ENCODE data around the gene ZNF197. TPM values are rescaled to one million over a fixed set of nuclear protein-coding genes. Genes with fewer than 3 reads are reported as not detected.
"Not testable (repeated sequence)": the region's sequence is repeated elsewhere in the genome, so short reads cannot be mapped to it uniquely, and the experiment has no call there.

ZNF197 gene
- 10 to 100 TPM; 10.6 to 11.4 TPM for total RNA-seq

DNA sequence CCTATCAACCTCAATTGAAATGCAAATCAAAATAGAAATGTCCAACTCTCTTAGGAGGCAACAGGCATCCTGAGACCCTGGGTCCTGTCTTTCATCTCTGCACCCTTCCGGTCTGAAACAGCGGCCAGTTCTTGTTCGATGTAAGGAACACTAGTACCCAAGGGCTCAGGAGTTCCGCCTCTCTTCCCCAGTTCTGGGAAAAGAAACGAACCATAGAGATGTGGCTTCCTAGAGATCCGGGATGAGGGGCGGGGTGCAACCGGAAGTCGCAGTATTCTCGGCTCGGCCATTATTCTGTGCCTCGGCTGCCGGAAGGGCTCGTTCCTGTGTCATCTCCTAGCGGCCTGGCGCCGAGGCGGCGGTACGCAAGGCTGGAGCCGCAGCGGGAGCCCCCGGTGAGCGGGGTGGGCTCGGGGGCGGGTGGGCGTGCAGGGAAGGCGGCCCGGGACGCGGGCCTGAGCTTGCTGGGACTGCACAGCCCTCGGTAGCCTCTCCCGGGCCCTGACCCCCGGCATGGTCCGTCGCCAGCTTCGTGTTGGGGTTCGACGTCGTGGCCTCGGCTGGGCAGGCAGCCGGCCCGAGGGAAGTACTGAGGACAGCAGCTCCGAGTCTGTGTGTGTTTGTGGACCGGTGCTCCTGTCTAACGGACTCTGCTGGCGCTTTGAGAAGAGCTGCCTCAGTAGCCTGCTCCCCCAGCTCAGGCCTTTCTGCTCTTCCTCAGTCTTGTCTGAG is at the start of gene ZNF197:
TSS of gene ZNF197 (plus strand) at position 288 of the 732 bp plus-strand sequence. CDS start 4,119 bp downstream, outside the sequence.
- peak within 1 kb of the TSS; percentile 89 for H3K4me3 Mint-ChIP-seq
- peaks cover 28% of the 10 kb centered on the region for H3K36me3 Mint-ChIP-seq
- H3K27ac Mint-ChIP-seq: peak within 1 kb of the TSS; percentile 75
- DNase-seq: peak; percentile 72
- H3K9me3 Mint-ChIP-seq: no peaks in the 10 kb centered on the region
- H3K27me3 Mint-ChIP-seq: no peaks in the 10 kb centered on the region
- peaks cover 26% of the 10 kb centered on the region for H3K4me1 Mint-ChIP-seq

DNA sequence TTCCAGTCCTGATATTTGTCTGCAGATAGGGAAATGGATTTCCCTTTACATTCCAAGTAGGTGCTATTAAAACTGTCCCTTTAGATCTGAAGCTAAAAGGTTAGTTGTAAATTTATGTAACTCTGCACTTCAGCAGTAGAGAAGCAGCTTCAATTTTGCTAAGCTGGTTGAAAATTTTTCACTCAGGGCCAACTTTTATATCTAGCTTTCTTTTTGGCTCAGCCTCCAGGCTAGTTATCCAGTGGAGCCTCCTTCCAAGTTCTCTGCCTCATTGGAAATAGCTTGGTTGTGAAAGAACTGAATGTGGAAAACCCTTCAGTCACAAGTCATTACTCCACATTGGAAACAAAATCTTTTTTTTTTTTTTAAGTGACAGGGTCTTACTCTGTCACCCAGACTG is 48.2 kb upstream of the ZNF197 start:
- peaks cover 37% of the 10 kb centered on the region for H3K9me3 Mint-ChIP-seq
- H3K36me3 Mint-ChIP-seq: peaks cover 62% of the 10 kb centered on the region
- H3K27ac Mint-ChIP-seq: no peak overlapping the region
- H3K4me3 Mint-ChIP-seq: no peak overlapping the region
- DNase-seq: no peak
- no peaks in the 10 kb centered on the region for H3K4me1 Mint-ChIP-seq
- no peaks in the 10 kb centered on the region for H3K27me3 Mint-ChIP-seq

GRCh38 chr3:44577354-44577952 is 47.4 kb upstream of the ZNF197 start:
- H3K27me3 Mint-ChIP-seq, H3K27ac Mint-ChIP-seq, H3K4me1 Mint-ChIP-seq, H3K4me3 Mint-ChIP-seq, DNase-seq: not testable (repeated sequence)
- Mint-ChIP-seq H3K36me3 (peaks cover 54% of the 10 kb centered on the region), H3K9me3 (peaks cover 29% of the 10 kb centered on the region)

GRCh38 chr3:44578316-44578715 is 46.5 kb upstream of the ZNF197 start:
- H3K27ac Mint-ChIP-seq, DNase-seq, H3K4me3 Mint-ChIP-seq, H3K27me3 Mint-ChIP-seq, H3K4me1 Mint-ChIP-seq: not testable (repeated sequence)
- Mint-ChIP-seq H3K36me3 (peaks cover 48% of the 10 kb centered on the region), H3K9me3 (peaks cover 25% of the 10 kb centered on the region)

GRCh38 chr3:44578924-44579515 is 45.8 kb upstream of the ZNF197 start:
- not testable (repeated sequence) for H3K4me1 Mint-ChIP-seq, DNase-seq, H3K27ac Mint-ChIP-seq, H3K4me3 Mint-ChIP-seq, H3K27me3 Mint-ChIP-seq
- Mint-ChIP-seq H3K9me3 (peaks cover 30% of the 10 kb centered on the region), H3K36me3 (peaks cover 49% of the 10 kb centered on the region)

- H3K4me1 Mint-ChIP-seq: not testable (repeated sequence)
- H3K9me3 Mint-ChIP-seq: peaks cover 29% of the 10 kb centered on the region
These were observed 45.1 kb upstream of the ZNF197 start for GRCh38 chr3:44579749-44580148.

DNA sequence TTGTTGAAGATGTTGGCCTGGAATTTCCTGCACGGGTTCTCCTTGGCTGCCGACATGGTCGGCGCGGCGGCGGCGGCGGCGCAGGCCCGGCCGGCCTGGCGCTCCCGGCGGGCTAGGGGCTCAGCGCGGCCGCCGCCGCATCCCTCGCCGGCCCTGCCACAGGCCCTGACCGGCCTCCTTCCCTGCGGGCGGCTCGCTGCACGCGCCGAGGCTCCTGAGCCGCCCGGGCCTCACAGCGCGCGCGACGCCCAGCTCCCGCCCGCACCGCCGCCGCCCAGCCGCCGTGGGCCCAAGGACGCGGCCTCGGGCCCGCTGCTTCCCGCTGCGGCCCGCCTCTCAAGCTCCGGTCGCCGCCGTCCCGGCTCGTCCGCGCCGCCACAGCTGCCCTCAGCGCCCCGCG is 43.9 kb upstream of the ZNF197 start:
- H3K36me3 Mint-ChIP-seq: peaks cover 43% of the 10 kb centered on the region
- H3K4me1 Mint-ChIP-seq, DNase-seq, H3K4me3 Mint-ChIP-seq, H3K27ac Mint-ChIP-seq: not testable (repeated sequence)
- peaks cover 23% of the 10 kb centered on the region for H3K27me3 Mint-ChIP-seq
- peaks cover 27% of the 10 kb centered on the region for H3K9me3 Mint-ChIP-seq

More at GRCh38 chr3:44579749-44580148, 45.1 kb upstream of the ZNF197 start:
- DNase-seq, H3K27ac Mint-ChIP-seq, H3K4me3 Mint-ChIP-seq: not testable (repeated sequence)
- H3K27me3 Mint-ChIP-seq: peaks cover 12% of the 10 kb centered on the region
- H3K36me3 Mint-ChIP-seq: peaks cover 44% of the 10 kb centered on the region

DNA sequence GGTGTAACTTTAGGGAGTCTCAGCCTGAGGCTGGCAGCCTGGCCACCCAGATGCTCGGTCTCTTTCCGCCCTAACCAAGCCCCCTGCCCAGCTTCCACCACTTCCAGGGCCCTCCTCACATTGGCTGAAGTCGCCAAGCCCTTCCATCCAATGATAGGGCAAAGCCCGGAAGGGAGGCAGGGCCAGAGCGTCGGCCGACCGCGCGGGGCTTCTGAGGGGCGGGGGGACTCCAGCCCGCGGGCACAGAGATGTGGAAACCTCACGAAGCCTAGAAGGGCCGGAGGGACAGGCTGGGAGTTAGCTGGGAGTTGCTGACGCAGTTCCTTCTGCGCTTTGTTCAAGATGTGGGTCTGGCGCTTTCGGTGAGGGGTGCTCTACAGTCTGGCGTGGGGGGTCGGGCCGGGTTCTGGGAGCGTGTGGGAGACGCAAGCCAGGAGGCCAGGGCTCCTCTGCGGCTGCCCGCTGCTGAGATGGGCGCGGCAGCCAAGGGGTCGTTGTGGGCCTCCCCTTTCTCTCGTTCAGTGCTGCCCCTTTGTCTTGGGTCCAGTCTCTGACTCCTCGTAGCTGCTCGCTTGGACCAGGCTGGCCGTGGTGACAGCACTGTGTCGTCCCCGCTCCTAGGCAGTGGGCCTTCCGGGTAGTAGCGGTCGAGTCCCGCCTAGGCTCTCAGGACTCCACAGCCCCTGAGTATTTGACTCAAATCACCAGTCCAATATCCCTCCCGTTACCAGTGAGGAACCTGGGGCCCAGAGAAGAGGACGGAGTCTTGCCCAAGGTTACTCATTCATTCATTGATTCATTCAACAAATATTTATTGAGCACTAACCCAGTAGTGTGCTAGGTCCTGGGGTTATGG is 40.0 kb upstream of the ZNF197 start, which contains the start of gene ZNF660:
TSS of gene ZNF660 (plus strand) at position 319 of the 856 bp plus-strand sequence. CDS start 9,230 bp downstream, outside the sequence.
- peak; percentile 25 for DNase-seq
- H3K9me3 Mint-ChIP-seq: peaks cover 17% of the 10 kb centered on the region
- H3K4me1 Mint-ChIP-seq: peaks cover 10% of the 10 kb centered on the region
- no peak within 1 kb of the TSS for H3K27ac Mint-ChIP-seq
- H3K27me3 Mint-ChIP-seq: peaks cover 30% of the 10 kb centered on the region
- H3K36me3 Mint-ChIP-seq: peaks cover 31% of the 10 kb centered on the region
- H3K4me3 Mint-ChIP-seq: peak within 1 kb of the TSS; percentile 72

GRCh38 chr3:44596621-44597020 is 28.2 kb upstream of the ZNF197 start:
- Mint-ChIP-seq H3K4me3 (no peak overlapping the region), H3K27me3 (no peaks in the 10 kb centered on the region), H3K9me3 (peaks cover 34% of the 10 kb centered on the region), H3K27ac (no peak overlapping the region), H3K36me3 (peaks cover 33% of the 10 kb centered on the region), H3K4me1 (no peaks in the 10 kb centered on the region)
- DNase-seq: no peak

DNA sequence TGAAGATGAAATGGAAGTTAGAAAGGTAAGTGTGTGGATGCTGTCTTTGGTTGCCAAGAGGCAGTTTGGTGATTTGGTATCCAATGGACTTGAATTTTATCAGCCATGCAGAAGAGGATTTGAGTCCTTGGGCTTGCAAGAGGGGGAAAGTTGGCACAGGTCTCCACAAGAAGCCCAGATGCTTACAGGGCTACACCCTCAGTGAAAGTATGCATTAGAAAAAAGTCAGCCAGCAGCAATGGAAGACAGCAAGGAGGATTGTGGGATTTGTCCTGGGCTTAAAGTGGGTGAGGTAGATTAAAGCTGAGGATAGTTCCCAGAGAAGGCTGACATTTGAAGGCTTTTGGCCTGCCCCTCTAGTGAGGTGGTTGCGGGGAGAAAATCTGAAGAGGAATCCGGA is 23.1 kb upstream of the ZNF197 start:
- H3K4me1 Mint-ChIP-seq: no peaks in the 10 kb centered on the region
- H3K4me3 Mint-ChIP-seq: no peak overlapping the region
- peaks cover 8% of the 10 kb centered on the region for H3K9me3 Mint-ChIP-seq
- H3K27me3 Mint-ChIP-seq: no peaks in the 10 kb centered on the region
- no peak overlapping the region for H3K27ac Mint-ChIP-seq
- no peak for DNase-seq
- peaks cover 15% of the 10 kb centered on the region for H3K36me3 Mint-ChIP-seq

DNA sequence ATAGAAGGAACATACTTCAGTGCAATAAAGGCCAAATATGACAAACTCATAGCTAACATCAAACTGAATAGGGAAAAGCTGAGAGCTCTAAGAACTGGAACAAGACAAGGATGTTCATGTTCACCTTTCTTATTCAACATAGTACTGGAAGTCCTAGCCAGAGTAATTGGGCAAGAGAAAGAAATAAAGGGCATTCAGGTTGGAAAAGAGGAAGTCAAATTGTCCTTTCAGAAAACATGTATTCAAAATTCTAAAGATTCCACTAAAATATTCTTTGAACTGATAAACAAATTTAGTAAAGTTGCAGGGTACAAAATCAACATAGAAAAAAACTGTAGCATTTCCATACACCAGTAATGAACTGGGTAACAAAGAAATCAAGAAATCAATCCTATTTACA is 12.2 kb upstream of the ZNF197 start:
- DNase-seq: no peak
- no peak overlapping the region for H3K27ac Mint-ChIP-seq
- peaks cover 6% of the 10 kb centered on the region for H3K36me3 Mint-ChIP-seq
- H3K27me3 Mint-ChIP-seq: peaks cover 6% of the 10 kb centered on the region
- no peak overlapping the region for H3K4me3 Mint-ChIP-seq
- no peaks in the 10 kb centered on the region for H3K4me1 Mint-ChIP-seq
- H3K9me3 Mint-ChIP-seq: peaks cover 2% of the 10 kb centered on the region

- Mint-ChIP-seq H3K9me3 (no peaks in the 10 kb centered on the region), H3K36me3 (peaks cover 59% of the 10 kb centered on the region), H3K4me1 (peaks cover 24% of the 10 kb centered on the region), H3K4me3 (no peak overlapping the region), H3K27me3 (no peaks in the 10 kb centered on the region), H3K27ac (no peak overlapping the region)
- DNase-seq: no peak
These were observed 3.9 kb downstream of the ZNF197 start for GRCh38 chr3:44628716-44629115.

DNA sequence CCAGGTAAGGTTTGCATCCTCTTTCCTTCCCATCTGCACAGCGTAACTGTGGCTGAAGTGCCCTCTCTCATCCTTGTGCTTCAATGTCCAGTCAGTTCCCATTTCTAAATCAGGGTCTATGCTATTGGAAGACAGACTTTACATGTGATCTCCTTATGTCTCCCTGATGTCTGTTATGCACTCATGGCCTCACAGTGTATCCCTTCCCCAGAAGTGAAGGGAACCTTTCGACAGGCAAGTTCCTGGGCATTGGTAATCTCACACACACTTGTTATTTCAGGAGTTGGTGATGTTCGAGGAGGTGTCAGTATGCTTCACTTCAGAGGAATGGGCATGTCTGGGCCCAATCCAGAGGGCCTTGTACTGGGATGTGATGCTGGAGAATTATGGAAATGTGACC is 7.4 kb downstream of the ZNF197 start:
- DNase-seq: no peak
- H3K27ac Mint-ChIP-seq: no peak overlapping the region
- no peaks in the 10 kb centered on the region for H3K27me3 Mint-ChIP-seq
- peaks cover 12% of the 10 kb centered on the region for H3K4me1 Mint-ChIP-seq
- peaks cover 85% of the 10 kb centered on the region for H3K36me3 Mint-ChIP-seq
- H3K9me3 Mint-ChIP-seq: peaks cover 15% of the 10 kb centered on the region
- H3K4me3 Mint-ChIP-seq: no peak overlapping the region

GRCh38 chr3:44642337-44642736 is 17.5 kb downstream of the ZNF197 start:
- Mint-ChIP-seq H3K36me3 (peaks cover 85% of the 10 kb centered on the region), H3K27me3 (no peaks in the 10 kb centered on the region), H3K9me3 (peaks cover 63% of the 10 kb centered on the region), H3K4me1 (no peaks in the 10 kb centered on the region), H3K27ac (no peak overlapping the region), H3K4me3 (no peak overlapping the region)
- DNase-seq: no peak

- no peak overlapping the region for H3K4me3 Mint-ChIP-seq
- peaks cover 63% of the 10 kb centered on the region for H3K9me3 Mint-ChIP-seq
- peaks cover 86% of the 10 kb centered on the region for H3K36me3 Mint-ChIP-seq
- no peak overlapping the region for H3K27ac Mint-ChIP-seq
- H3K4me1 Mint-ChIP-seq: peaks cover 4% of the 10 kb centered on the region
- no peak for DNase-seq
- no peaks in the 10 kb centered on the region for H3K27me3 Mint-ChIP-seq
These were observed 18.2 kb downstream of the ZNF197 start for GRCh38 chr3:44643024-44643423.

Data from activated naive CD8-positive, alpha-beta T cell treated with anti-CD3 and anti-CD28 coated beads for 36 hours (primary cell).